ENCODE measurements around the gene AADAC. TPM values are rescaled to one million over a fixed set of nuclear protein-coding genes. Genes with fewer than 3 reads are reported as not detected.

Gene AADAC
- total RNA-seq, 1 experiment from 2014 or later, result 0.43 TPM

GRCh38 chr3:151852074-151852811, 38.3 kb downstream of the AADAC start:
- H3K9me3 ChIP-seq (ENCODE audit: low read depth, low read length, poor library complexity, severe bottlenecking), result no peaks in the 10 kb centered on the region
- no peaks in the 10 kb centered on the region for H3K36me3 ChIP-seq (ENCODE audit: insufficient read depth, low read length, poor library complexity, severe bottlenecking)
- intact Hi-C loops (cut with micrococcal nuclease; ENCODE audit: unreplicated experiment), result no loop called here
- TF ChIP-seq EZH2 (IDR thresholded peaks at IDR 0.05; ENCODE audit: borderline replicate concordance, low read depth, low read length, poor library complexity, severe bottlenecking) (no peak), CTCF (conservative IDR thresholded peaks at IDR 0.05; ENCODE audit: low read depth, low read length) (no peak)
- no peaks in the 10 kb centered on the region for H3K4me1 ChIP-seq (ENCODE audit: insufficient read depth, low read length, poor library complexity, severe bottlenecking)
- H3K27me3 ChIP-seq (replicated peaks; ENCODE audit: insufficient read depth, low read depth, low read length, poor library complexity), result no peaks in the 10 kb centered on the region
- BruUV-seq (replicated peaks), result no TSS peak
- POLR2A ChIA-PET (ENCODE audit: low non-redundant PET), result no interaction called here
- no peak overlapping the region for H3K4me3 ChIP-seq (ENCODE audit: low read depth, low read length, poor library complexity, severe bottlenecking)
- CTCF ChIA-PET, result no interaction called here
- no peak overlapping the region for H3K27ac ChIP-seq (ENCODE audit: low read depth, low read length, poor library complexity, severe bottlenecking)
- no peak for DNase-seq (ENCODE audit: low spot score)

DNA sequence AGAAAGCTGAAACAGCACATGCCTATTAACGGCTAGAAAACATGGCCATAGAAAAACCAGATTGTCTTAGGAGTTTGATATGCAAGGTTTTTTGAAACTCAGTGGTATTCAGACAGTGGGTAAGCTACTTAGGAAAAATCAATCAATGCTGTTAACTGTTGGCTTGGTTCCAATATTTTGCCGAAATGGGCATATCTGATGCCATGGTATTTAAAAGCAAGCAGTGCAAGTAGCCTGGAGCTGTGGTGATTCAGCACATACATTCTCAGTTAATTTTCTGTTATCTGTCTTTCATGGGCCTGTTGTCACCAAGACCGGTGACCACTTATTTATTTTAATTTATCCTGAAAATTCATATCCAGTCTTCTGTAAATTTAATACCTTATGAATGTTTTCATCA, 42.2 kb downstream of the AADAC start:
- TF ChIP-seq CTCF (conservative IDR thresholded peaks at IDR 0.05; ENCODE audit: low read depth, low read length) (no peak), EZH2 (IDR thresholded peaks at IDR 0.05; ENCODE audit: borderline replicate concordance, low read depth, low read length, poor library complexity, severe bottlenecking) (no peak)
- Histone ChIP-seq H3K36me3 (ENCODE audit: insufficient read depth, low read length, poor library complexity, severe bottlenecking) (no peaks in the 10 kb centered on the region), H3K9me3 (ENCODE audit: low read depth, low read length, poor library complexity, severe bottlenecking) (no peaks in the 10 kb centered on the region), H3K4me3 (ENCODE audit: low read depth, low read length, poor library complexity, severe bottlenecking) (no peak overlapping the region), H3K27ac (ENCODE audit: low read depth, low read length, poor library complexity, severe bottlenecking) (no peak overlapping the region), H3K27me3 (replicated peaks; ENCODE audit: insufficient read depth, low read depth, low read length, poor library complexity) (no peaks in the 10 kb centered on the region), H3K4me1 (ENCODE audit: insufficient read depth, low read length, poor library complexity, severe bottlenecking) (peaks cover 6% of the 10 kb centered on the region)
- BruUV-seq (replicated peaks), result no TSS peak
- ChIA-PET CTCF (no interaction called here), POLR2A (ENCODE audit: low non-redundant PET) (no interaction called here)
- DNase-seq (ENCODE audit: low spot score), result no peak
- intact Hi-C loops (cut with micrococcal nuclease; ENCODE audit: unreplicated experiment), result no loop called here

GRCh38 chr3:151856641-151857040, 42.7 kb downstream of the AADAC start:
- CTCF ChIA-PET, result no interaction called here
- POLR2A ChIA-PET (ENCODE audit: low non-redundant PET), result no interaction called here
- intact Hi-C loops (cut with micrococcal nuclease; ENCODE audit: unreplicated experiment), result no loop called here
- DNase-seq (ENCODE audit: low spot score), result no peak
- Histone ChIP-seq H3K27ac (ENCODE audit: low read depth, low read length, poor library complexity, severe bottlenecking) (no peak overlapping the region), H3K4me3 (ENCODE audit: low read depth, low read length, poor library complexity, severe bottlenecking) (no peak overlapping the region), H3K27me3 (replicated peaks; ENCODE audit: insufficient read depth, low read depth, low read length, poor library complexity) (no peaks in the 10 kb centered on the region), H3K36me3 (ENCODE audit: insufficient read depth, low read length, poor library complexity, severe bottlenecking) (no peaks in the 10 kb centered on the region), H3K9me3 (ENCODE audit: low read depth, low read length, poor library complexity, severe bottlenecking) (no peaks in the 10 kb centered on the region), H3K4me1 (ENCODE audit: insufficient read depth, low read length, poor library complexity, severe bottlenecking) (peaks cover 6% of the 10 kb centered on the region)
- BruUV-seq (replicated peaks), result no TSS peak
- no peak for TF ChIP-seq EZH2 (IDR thresholded peaks at IDR 0.05; ENCODE audit: borderline replicate concordance, low read depth, low read length, poor library complexity, severe bottlenecking)
- no peak for TF ChIP-seq CTCF (conservative IDR thresholded peaks at IDR 0.05; ENCODE audit: low read depth, low read length)
